ENCODE measurements around the gene CCR5. TPM values are rescaled to one million over a fixed set of nuclear protein-coding genes. Genes with fewer than 3 reads are reported as not detected.

The CCR5 gene
- total and polyA plus RNA-seq, 2 of the 8 experiments (the other 6 are each of a cell fraction or from before 2014, with no cell fraction given): not detected

DNA sequence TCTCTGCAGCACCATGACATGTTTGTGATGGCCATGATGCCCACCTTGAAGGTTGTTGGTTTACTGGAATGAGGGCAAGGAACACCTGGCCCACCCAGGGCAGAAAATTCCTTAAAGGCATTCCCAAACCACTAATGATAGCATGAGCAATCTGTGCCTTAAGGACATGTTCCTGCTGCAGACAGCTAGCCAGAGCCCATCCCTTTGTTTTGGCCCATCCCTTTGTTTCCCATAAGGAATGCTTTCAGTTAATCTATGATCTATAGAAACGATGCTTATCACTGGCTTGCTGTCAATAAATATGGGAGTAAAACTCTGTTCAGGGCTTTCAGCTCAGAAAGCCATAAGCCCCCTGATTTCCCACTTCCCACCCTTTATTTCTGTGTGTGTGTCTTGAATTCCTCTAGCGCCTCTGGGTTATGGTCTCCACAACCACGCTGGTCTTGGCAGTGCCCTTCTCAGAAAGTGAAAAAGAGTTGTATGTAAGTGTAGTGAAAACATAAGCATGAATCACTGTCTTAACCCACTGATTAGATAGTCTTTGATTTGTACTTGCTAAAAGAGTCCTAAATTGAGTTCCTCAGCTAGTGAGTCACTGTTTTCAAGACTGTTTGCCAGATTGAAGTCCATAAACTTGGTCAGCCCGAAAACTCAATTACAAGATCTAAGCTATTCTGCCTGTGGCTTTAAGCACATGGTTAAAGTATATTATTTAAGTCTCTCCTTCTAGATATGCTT lies 35.8 kb upstream of the CCR5 start:
- FAIRE-seq: no peak
- no peak overlapping the region for H2BK120ac ChIP-seq (replicated peaks; ENCODE audit: low read depth, low read length)

More for the DNA sequence above, 35.8 kb upstream of the CCR5 start:
- H3K79me2 ChIP-seq (ENCODE audit: control insufficient read depth in 1 of 2, insufficient read depth in 2 of 2, low read length in 2 of 2): no peaks in the 10 kb centered on the region
- no peak overlapping the region for H3K27ac ChIP-seq (ENCODE audit: low read depth, low read length)
- 69% methylated on average over 4 of the region's 4 CpGs; no CpG with 5 or more reads in 1 of the 2 experiments for WGBS, 2 experiments (ENCODE audit: extremely low coverage in 1 of 2, insufficient coverage in 1 of 2, insufficient read length in 1 of 2, insufficient replicate concordance in 2 of 2, low coverage in 1 of 2, low lambda C conversion rate in 2 of 2, missing lambda C conversion rate in 1 of 2)
- peaks cover 16 to 22% of the 10 kb centered on the region in 2 experiments for H3K9me3 ChIP-seq (ENCODE audit: insufficient read depth in 2 of 2, low read depth in 1 of 2, low read length in 1 of 2)
- H3K4me2 ChIP-seq (ENCODE audit: insufficient read depth in 1 of 2, low read depth in 2 of 2, low read length in 2 of 2): no peak overlapping the region
- no peaks in the 10 kb centered on the region for H3K27me3 ChIP-seq (replicated peaks in 1 of 4; ENCODE audit: control insufficient read depth in 3 of 4, extremely low read depth in 1 of 4, insufficient read depth in 3 of 4, low read length in 3 of 4)
- no peak overlapping the region for H3K14ac ChIP-seq (ENCODE audit: insufficient read length)
- no peaks in the 10 kb centered on the region for H3K23me2 ChIP-seq (ENCODE audit: low read depth, low read length)
- H3K4ac ChIP-seq (replicated peaks; ENCODE audit: insufficient read length, low read depth, low read length): no peak overlapping the region
- no peaks in the 10 kb centered on the region; a peak in 1 of 8 replicates for H3K36me3 ChIP-seq (ENCODE audit: control insufficient read depth in 2 of 4, insufficient read depth in 4 of 4, low read length in 3 of 4)
- no peak overlapping the region for H3K9ac ChIP-seq (replicated peaks in 1 of 4; ENCODE audit: extremely low read depth in 1 of 4, low read depth in 3 of 4, low read length in 3 of 4)
- POLR2A ChIA-PET (ENCODE audit: partially characterized antibody): no interaction called here
- H2BK12ac ChIP-seq (ENCODE audit: low read depth, low read length): no peak overlapping the region
- H2BK20ac ChIP-seq (ENCODE audit: low read length): no peak overlapping the region
- H3K23ac ChIP-seq (ENCODE audit: insufficient read length): no peak overlapping the region
- CTCF ChIA-PET (ENCODE audit: partially characterized antibody): interaction anchor here (0.9 to 1.6 kb wide), 2 partner anchors 58 to 126 kb away, joined by 3 read pairs; partner anchors contain the start of gene CCR1
- H3K4me1 ChIP-seq (replicated peaks in 1 of 4; ENCODE audit: control insufficient read depth in 3 of 4, insufficient read depth in 4 of 4, low read length in 3 of 4): no peaks in the 10 kb centered on the region
- no peak overlapping the region for H2BK5ac ChIP-seq (ENCODE audit: low read depth, low read length)
- H2AFZ ChIP-seq (ENCODE audit: low read length): no peak overlapping the region
- no peak overlapping the region for H3K4me3 ChIP-seq (ENCODE audit: extremely low read depth in 1 of 4, insufficient read depth in 2 of 4, low read depth in 3 of 4, low read length in 4 of 4)
- H2BK15ac ChIP-seq (ENCODE audit: low read length): no peak overlapping the region
- TF ChIP-seq, protein P1, sequence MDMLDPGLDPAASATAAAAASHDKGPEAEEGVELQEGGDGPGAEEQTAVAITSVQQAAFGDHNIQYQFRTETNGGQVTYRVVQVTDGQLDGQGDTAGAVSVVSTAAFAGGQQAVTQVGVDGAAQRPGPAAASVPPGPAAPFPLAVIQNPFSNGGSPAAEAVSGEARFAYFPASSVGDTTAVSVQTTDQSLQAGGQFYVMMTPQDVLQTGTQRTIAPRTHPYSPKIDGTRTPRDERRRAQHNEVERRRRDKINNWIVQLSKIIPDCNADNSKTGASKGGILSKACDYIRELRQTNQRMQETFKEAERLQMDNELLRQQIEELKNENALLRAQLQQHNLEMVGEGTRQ (IDR thresholded peaks at IDR 0.05; ENCODE audit: low read length): no peak
- TF ChIP-seq TAF7 (optimal IDR thresholded peaks at IDR 0.05; ENCODE audit: borderline replicate concordance, low read depth, low read length) (no peak), CREB1 (IDR thresholded peaks at IDR 0.05) (no peak)
- no peaks in the 10 kb centered on the region for H3K79me1 ChIP-seq (ENCODE audit: low read depth, low read length)
- no peak overlapping the region for H4K8ac ChIP-seq (ENCODE audit: extremely low read depth, insufficient read depth, low read length)
- no peak overlapping the region for H2AK5ac ChIP-seq (ENCODE audit: low read depth, low read length)
- no peak overlapping the region for H3K56ac ChIP-seq (replicated peaks; ENCODE audit: insufficient read length, low read depth, low read length)
- no peaks in the 10 kb centered on the region for H4K20me1 ChIP-seq (replicated peaks in 1 of 2; ENCODE audit: control insufficient read depth in 1 of 2, insufficient read depth in 2 of 2, low read length in 2 of 2)
- no peak overlapping the region for H4K5ac ChIP-seq (ENCODE audit: insufficient read length, low read depth, low read length)
- no peak for DNase-seq (ENCODE audit: low read depth in 1 of 2, low spot score in 2 of 2)
- H4K91ac ChIP-seq (replicated peaks; ENCODE audit: insufficient read length, low read length): no peak overlapping the region
- H3K18ac ChIP-seq (ENCODE audit: extremely low read depth, low read length): no peak overlapping the region
